HL-60/S4 (cell line): ENCODE measurements around the gene NOTCH1.

Source experiments
- in situ Hi-C: fragments of 300-500 bp; cut with MboI; formaldehyde crosslinking; loops from 2 replicates; pipeline ENCODE4 v1.14.3; 2022; ENCODE audit warnings: low sequenced_read_pairs

Gene NOTCH1

DNA sequence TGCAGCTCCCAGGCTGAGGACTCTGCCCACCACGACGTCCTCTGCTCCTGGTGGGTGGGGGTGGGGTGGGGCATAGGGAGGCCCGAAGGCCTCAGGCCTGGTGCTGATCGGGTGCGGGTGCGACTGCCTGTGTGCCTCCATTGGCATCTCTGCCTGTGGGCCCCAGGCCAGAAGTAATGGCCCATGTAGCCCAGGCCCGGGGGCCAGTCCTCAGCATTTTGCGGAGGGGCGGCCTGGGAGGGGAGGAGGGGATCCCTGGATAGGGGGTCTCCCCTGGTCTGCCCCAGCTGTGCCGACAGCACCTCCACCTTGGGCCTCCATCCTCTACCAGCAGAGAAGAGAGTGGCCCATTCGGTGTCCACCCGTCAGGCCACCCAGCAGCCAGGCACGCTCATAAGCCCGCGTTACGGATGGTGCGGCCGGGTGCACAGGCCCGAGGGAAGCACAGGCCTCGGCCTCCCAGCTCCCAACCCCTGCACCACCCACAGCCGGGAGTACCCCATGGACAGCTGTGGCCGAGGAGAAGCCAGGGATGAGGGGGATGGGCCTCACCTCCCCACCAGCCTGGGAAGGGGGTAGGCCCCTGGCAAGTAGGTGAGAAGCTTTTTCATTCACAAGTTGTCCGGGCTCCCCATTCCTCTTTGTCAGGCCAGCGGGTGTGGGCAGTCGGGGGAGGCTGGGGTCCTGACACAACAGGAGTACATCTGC, 1.8 kb upstream of the NOTCH1 start:
- in situ Hi-C loops = no loop called here

GRCh38 chr9:136546697-136547501, 1.1 kb upstream of the NOTCH1 start:
- in situ Hi-C loops = no loop called here

DNA sequence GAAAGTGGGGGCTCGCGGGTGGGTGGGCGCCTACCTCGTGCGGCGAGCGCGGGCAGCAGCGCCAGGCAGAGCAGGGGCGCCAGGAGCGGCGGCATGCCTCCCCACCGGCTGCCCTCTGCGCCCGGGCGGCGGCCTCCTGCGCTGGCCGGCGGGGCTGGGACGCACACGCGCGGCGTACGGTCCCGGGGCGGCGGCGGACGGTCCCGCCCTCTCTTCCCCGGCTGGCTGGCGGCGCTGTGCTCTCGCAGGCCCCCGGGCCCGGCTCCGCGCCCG, 220 bp downstream of the NOTCH1 start:
- in situ Hi-C loops = no loop called here

GRCh38 chr9:136544964-136545691, 720 bp downstream of the NOTCH1 start:
- in situ Hi-C loops = no loop called here

- in situ Hi-C loops = no loop called here
These were observed 1.3 kb downstream of the NOTCH1 start for GRCh38 chr9:136544548-136544963.

DNA sequence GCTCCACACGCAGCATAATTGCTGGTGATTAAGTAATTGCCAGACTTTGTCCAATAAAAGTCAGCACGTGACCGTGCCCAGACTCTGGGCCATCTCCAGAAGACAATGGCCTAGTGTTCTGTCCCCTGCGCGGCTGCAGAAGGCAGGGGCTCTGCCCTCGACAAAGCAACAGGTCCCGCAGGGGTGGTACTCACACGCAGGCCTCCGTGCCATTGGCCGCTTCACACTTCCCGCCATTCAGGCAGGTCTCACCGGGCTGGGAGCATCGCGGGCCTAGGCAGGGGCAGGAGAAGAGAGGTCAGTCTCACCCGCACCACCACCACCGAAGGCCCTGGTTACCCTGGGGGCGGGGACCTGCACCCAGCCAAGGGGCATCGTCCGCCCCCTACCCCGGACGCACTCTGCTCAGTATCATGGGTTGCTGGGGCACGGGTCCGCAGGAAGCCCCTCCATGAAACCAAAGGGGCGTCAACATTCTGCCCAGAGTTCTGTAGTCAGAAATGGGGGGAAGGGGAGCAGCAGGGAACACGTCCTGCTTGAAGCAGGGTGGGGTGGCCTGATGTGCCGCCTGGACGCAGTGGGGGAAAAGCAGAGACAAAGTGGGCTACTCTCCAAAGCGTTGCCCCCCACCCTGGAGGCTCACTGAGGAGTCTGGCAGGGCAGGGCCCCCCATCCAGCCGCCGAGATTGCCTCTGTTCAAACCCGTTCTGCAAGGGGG, 1.9 kb downstream of the NOTCH1 start:
- in situ Hi-C loops = no loop called here

GRCh38 chr9:136543280-136543679, 2.6 kb downstream of the NOTCH1 start:
- in situ Hi-C loops = no loop called here

DNA sequence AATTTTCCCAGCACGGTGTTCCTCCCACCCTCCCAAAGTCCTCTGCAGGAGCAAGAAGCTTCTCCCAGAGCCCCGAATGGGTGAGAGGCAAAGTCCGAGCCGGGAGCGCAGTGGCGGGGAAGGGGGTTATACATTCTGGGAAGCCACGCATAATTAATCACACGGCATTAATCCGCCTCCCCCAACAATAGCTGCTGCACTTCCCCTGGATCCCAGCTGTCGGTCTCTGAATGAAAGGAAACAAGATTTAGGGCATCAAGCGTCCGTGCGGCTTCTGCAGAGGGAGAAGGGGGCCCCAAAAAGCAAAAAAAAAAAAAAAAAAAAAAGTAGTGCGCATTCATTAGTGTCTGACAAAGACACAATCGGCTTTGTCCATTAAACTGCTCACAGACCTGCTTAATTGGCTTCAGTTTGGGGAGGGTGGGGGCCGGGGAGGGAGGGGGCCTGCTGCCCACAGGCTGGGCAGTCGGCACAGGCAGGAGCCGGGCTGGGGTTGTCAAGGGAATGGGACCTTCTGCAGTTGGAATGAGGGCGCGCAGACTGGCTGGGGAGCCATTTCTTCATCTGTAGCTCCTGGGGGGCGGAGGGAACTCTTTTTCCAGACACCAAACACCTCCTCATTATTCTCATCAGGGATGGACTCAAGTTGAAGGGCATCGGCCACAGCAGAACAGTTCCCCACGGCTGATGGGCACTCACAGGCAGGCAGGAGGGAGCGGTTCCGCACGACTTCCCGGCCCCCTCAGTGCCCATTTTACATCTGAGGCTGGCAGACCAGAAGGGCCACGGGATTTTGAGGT, 3.4 kb downstream of the NOTCH1 start:
- in situ Hi-C loops = no loop called here

- in situ Hi-C loops = no loop called here
These were observed 4.1 kb downstream of the NOTCH1 start for GRCh38 chr9:136541709-136542108.

- in situ Hi-C loops = no loop called here
These were observed 4.7 kb downstream of the NOTCH1 start for GRCh38 chr9:136541179-136541578.

DNA sequence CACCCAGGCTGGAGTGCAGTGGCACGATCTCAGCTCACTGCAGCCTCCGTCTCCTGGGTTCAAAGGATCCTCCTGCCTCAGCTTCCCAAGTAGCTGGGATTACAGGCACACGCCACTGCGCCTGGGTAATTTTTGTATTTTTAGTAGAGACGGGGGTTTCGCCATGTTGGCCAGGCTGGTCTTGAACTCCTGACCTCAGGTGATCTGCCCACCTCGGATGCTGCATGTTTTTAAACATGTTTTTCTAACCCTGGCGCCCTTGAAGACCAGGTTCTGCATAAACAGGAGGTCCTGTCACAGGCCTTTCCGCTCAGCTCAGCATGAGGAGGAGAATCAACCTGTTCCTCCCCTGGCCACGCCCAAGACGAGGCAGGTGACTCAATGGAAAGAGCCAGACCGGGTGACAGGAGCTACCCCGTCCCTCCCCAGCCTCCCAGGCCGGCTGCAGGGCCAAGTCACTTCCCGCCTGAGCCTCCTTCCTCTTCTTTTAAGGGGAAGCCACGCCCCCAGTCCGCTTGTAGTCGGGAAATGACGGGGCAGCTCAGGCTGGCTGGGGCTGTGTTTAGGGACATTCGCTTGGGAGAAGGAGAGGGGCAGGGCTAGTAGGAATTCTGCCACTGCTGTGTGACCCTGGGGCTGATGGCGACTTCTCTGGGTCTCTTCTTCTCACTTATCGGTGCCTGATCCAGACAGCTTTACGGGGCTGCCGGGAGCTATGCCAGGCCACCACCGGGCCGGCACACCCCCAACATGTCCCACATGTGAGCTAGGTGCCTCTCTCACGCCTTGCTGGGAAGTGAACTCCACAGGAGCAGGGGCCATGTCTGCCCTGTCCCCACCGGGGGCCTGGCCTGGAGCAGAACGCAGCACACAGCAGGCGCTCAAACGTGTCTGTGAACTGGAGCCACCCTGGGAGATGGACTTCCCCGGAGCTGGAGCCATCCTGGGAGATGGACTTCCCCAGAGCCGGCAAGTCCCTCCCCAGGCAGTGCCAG, 6.1 kb downstream of the NOTCH1 start:
- in situ Hi-C loops = no loop called here

DNA sequence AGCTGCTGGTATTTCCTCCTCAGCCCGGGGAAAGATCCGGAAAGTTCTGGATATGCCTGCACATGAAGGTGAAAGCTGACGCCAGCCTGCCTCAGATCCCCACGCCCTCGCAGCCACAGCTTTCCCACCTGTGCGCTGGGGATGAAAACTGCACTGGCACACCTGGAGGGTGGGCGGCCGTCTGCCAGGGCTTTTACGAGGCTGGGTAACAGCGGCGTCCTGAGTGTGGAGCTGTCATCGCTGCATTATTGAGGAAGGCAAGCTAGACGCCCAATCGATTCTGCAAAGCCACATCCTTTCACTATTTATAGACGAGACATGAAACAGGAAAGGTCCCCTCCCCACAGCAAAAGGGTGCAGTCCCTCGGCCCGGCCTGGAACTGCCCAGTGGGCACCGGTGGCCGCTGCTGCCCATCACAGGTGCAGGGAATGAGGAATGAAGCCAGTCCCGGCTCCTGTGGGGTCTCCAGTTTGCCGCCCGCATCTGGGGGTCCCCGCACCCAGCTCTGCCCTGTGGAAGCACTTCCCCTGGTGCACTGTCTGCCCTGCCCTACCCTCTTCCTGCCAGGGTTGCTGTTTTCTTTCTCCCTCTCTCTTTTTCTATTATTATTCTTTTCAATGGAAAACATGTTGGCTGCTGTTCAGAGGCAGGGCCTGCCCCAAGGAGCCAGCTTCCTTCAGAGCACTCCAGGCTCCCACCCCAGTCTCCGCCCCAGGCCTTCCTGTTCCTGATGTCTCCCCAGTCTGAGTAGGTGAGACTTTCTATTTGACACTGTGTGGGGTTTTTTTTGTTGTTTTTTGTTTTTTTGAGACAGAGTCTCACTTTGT, 7.0 kb downstream of the NOTCH1 start:
- in situ Hi-C loops = no loop called here

- in situ Hi-C loops = no loop called here
These were observed 7.8 kb downstream of the NOTCH1 start for GRCh38 chr9:136537896-136538598.

DNA sequence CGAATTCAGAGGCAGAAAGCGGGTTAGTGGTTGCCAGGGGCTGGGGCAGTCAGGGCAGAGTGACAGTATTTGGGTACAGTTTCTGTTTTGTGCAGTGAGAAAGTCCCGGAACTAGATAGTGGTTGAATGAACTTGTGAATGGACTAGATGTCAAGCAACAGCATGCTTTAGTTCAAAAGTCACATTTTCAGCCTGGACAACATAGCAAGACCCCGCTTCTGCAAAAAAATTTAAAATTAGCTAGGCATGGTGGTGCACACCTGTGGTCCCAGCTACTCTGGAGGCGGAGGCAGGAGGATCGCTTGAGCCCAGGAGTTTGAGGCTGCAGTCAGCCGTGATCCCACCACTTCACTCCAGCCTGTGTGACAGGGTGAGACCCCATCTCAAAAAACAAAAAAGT, 8.4 kb downstream of the NOTCH1 start:
- in situ Hi-C loops = no loop called here

DNA sequence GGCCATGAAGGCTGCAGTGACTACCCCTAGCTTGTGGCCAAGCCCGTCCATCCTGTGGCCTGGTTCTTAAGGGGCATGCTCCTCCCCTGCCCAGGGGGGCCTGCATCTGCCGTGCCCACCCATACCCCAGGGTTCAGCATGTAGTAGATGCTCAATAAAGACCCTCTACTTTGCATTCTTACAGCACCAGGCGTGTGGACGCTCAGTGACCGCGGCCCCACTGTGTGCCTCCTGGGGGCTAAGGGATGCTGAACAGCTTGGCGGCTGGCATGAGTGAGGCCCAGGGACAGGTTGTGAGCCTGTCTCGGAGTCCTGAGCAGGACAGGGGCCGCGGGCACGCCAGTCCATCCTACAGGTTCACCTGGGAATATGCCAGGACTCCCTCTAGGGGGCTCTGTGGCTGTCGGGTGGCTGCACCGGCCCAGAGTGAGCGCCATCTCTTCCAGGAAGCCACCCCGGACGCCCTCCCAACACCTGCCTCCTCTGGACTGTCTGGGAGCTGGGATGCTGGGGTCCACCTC, 9.1 kb downstream of the NOTCH1 start:
- in situ Hi-C loops = no loop called here

DNA sequence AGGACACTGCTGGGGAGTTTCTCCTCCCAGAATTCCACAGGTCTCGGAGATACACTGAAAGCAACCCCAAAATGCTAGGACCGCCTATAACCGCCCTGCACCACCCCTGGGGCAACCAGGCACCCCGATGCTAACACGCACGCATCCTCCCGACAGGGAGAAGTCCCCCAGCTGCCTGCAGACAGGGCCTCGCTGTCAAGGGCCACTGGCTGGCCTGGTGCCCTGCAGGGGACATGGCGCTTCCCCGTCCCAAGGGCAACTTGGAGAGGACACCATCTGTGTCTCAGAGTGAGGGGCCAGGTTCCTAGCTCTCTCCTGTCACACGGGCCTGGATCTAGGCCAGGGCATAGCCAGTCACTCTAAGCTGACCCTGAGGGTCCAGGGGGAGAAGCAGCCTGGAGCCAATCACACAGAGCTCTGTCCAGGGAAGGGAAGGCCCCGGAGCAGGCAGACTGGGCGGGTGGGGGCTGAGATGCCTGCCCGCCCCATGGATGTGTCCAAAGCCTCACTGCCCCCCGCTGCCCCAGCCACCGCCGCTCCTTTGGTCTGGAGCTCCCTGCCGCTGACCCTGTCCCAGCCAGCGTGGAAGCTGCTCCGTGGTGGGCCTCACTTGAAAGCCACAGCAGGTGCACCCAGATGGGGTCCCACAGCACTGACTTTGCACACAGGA, 9.7 kb downstream of the NOTCH1 start:
- in situ Hi-C loops = no loop called here

DNA sequence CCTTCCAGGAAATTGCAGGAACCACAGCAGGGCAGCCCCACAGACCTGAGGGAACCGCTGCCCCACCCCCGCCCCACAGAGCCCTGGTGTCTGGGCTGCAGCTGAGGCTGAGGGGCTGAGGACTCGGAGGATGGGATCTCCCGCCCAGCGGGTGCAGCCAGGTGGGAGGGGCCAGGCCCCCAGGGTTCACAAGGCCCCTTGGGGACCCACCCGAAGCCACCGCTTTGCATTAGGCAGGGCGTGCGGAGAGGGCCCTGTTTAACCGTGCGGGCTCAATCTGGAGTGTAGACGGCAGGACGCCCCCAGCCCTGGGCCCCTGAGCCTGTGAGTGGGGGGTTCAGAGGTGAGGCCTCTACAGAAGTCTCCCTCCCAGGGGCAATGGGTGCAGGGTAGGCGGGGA, 10.8 kb downstream of the NOTCH1 start:
- in situ Hi-C loops = no loop called here
